SK-N-SH (cell line): ENCODE data around the gene ST7. TPM values are rescaled to one million over a fixed set of nuclear protein-coding genes. Genes with fewer than 3 reads are reported as not detected.

ENCODE experiments used
- CTCF ChIA-PET: fragments of 300-600, 350-600 bp; formaldehyde crosslinking; extraction: SDS; loops from one replicate; lab custom pipeline; 2021; lab: Yijun Ruan, JAX
- POLR2A ChIA-PET: fragments of 350-600 bp; sonication (Branson Sonifier 250); formaldehyde crosslinking; extraction: SDS; loops from one replicate; lab custom pipeline; 2020; ENCODE audit warnings: antibody characterized with exemption, inconsistent platforms; lab: Yijun Ruan, JAX
- DNase-seq: peaks from one replicate; pipeline ENCODE4 v3.0.0; 2012
- H2AFZ ChIP-seq: fragments of 200-600 bp; sonication (generic); 2 replicates; pipeline ENCODE4 v1.8.1; 2016; ENCODE audit warnings: antibody characterized with exemption, mild to moderate bottlenecking, low read depth
- H3F3A ChIP-seq: fragments of 200-600 bp; sonication (generic); replicated peaks from 2 replicates; pipeline ENCODE3; 2016; ENCODE audit warnings: antibody characterized with exemption, mild to moderate bottlenecking; ENCODE audit not compliant: insufficient read depth
- H3K27ac ChIP-seq, 2 experiments: fragments of 200-500 bp in 1 of 2; fragments of 200-600 bp in 1 of 2; sonication (Bioruptor generic) in 1 of 2; sonication (generic), shearing (Covaris generic) in 1 of 2; 2 replicates each; pipeline versions ENCODE4 v1.5.1 to v1.6.1; 2014 to 2016; ENCODE audit warnings: low read depth in 2 of 2, inconsistent platforms in 1 of 2, low read length in 1 of 2, mild to moderate bottlenecking in 1 of 2, mixed read lengths in 1 of 2
- H3K27me3 ChIP-seq: fragments of 200-600 bp; sonication (generic), shearing (Covaris generic); 2 replicates; pipeline ENCODE4 v1.6.1; 2016; ENCODE audit warnings: mixed run types; ENCODE audit not compliant: insufficient read depth
- H3K36me3 ChIP-seq, 2 experiments: fragments of 200-500 bp in 1 of 2; fragments of 200-600 bp in 1 of 2; sonication (Bioruptor generic) in 1 of 2; sonication (generic) in 1 of 2; replicated peaks in 1 of 2; 2 replicates each; pipeline versions ENCODE3 to v1.5.1; 2014 to 2016; ENCODE audit warnings: low read length in 1 of 2, mild to moderate bottlenecking in 1 of 2; ENCODE audit not compliant: insufficient read depth in 2 of 2, control insufficient read depth in 1 of 2
- H3K4me1 ChIP-seq, 2 experiments: fragments of 200-500 bp in 1 of 2; fragments of 200-600 bp in 1 of 2; sonication (Bioruptor generic) in 1 of 2; sonication (generic), shearing (Covaris generic) in 1 of 2; 2 replicates each; pipeline versions ENCODE4 v1.5.1 to v1.6.1; 2014 to 2016; ENCODE audit warnings: low read depth in 1 of 2, low read length in 1 of 2, mixed run types in 1 of 2; ENCODE audit not compliant: insufficient read depth in 2 of 2, control insufficient read depth in 1 of 2
- H3K4me2 ChIP-seq: fragments of 200-600 bp; sonication (generic), shearing (Covaris generic); 2 replicates; pipeline ENCODE4 v1.6.1; 2017; ENCODE audit warnings: mixed run types
- H3K4me3 ChIP-seq, 2 experiments: fragments of 200-500 bp in 1 of 2; fragments of 200-600 bp in 1 of 2; sonication (Bioruptor generic) in 1 of 2; sonication (generic), shearing (Covaris generic) in 1 of 2; 2 replicates each; pipeline versions ENCODE4 v1.5.1 to v1.8.1; 2014 to 2016; ENCODE audit warnings: low read depth in 2 of 2, inconsistent platforms in 1 of 2, low read length in 1 of 2, mild to moderate bottlenecking in 1 of 2, mixed read lengths in 1 of 2, moderate library complexity in 1 of 2
- H3K79me2 ChIP-seq: fragments of 200-600 bp; sonication (generic); 2 replicates; pipeline ENCODE4 v1.8.1; 2017; ENCODE audit warnings: mild to moderate bottlenecking; ENCODE audit not compliant: insufficient read depth
- H3K9ac ChIP-seq: fragments of 200-600 bp; sonication (generic); 2 replicates; pipeline ENCODE4 v1.6.1; 2017; ENCODE audit warnings: mixed run types
- H3K9me2 ChIP-seq: fragments of 200-600 bp; sonication (generic); 2 replicates; pipeline ENCODE4 v1.6.1; 2017; ENCODE audit warnings: mixed run types
- H3K9me3 ChIP-seq: fragments of 200-600 bp; sonication (generic); 2 replicates; pipeline ENCODE4 v1.6.1; 2017; ENCODE audit warnings: mixed run types, mild to moderate bottlenecking, moderate library complexity
- H4K20me1 ChIP-seq: fragments of 200-600 bp; sonication (generic); 2 replicates; pipeline ENCODE4 v1.6.1; 2017; ENCODE audit warnings: mild to moderate bottlenecking, mixed run types; ENCODE audit not compliant: insufficient read depth
- CHD2 ChIP-seq: fragments of 150-350 bp; IDR thresholded peaks from 2 replicates; pipeline ENCODE4 v1.6.1; 2018; ENCODE audit warnings: low read length; ENCODE audit not compliant: partially characterized antibody
- EP300 ChIP-seq, 2 experiments: IDR thresholded peaks; 2 replicates each; pipeline versions ENCODE4 v1.4.0 to v1.6.1; 2012; ENCODE audit warnings: borderline replicate concordance in 1 of 2, low read depth in 1 of 2, low read length in 1 of 2
- EZH2phosphoT487 ChIP-seq: fragments of 200-600 bp; sonication (generic); IDR thresholded peaks from 2 replicates; pipeline ENCODE4 v1.6.1; 2017; ENCODE audit warnings: low read depth, mixed run types, mild to moderate bottlenecking, antibody characterized with exemption, moderate library complexity, borderline replicate concordance
- GABPA ChIP-seq: IDR thresholded peaks from 2 replicates; pipeline ENCODE4 v1.4.0; 2012; ENCODE audit warnings: low read depth, mild to moderate bottlenecking
- JUND ChIP-seq: IDR thresholded peaks from 2 replicates; pipeline ENCODE4 v1.4.0; 2012
- MXI1 ChIP-seq: IDR thresholded peaks from 2 replicates; pipeline ENCODE4 v1.6.1; 2012; ENCODE audit warnings: mild to moderate bottlenecking, low read depth, low read length, improper control_type of control experiment
- POLR2AphosphoS5 ChIP-seq: IDR thresholded peaks from 2 replicates; pipeline ENCODE4 v1.6.1; 2012; ENCODE audit warnings: low read depth, low read length
- RAD21 ChIP-seq: IDR thresholded peaks from 2 replicates; pipeline ENCODE4 v1.6.1; 2012; ENCODE audit warnings: mild to moderate bottlenecking, low read length
- RFX5 ChIP-seq: IDR thresholded peaks from 2 replicates; pipeline ENCODE4 v1.6.1; 2012; ENCODE audit warnings: mild to moderate bottlenecking, improper control_type of control experiment, low read length
- SMC3 ChIP-seq: IDR thresholded peaks from 2 replicates; pipeline ENCODE4 v1.6.1; 2012; ENCODE audit warnings: low read depth, low read length, improper control_type of control experiment
- YY1 ChIP-seq: IDR thresholded peaks from 2 replicates; pipeline ENCODE4 v1.4.0; 2012; ENCODE audit warnings: low read depth, mild to moderate bottlenecking
- WGBS: methylation state at CpG from one replicate; pipeline ENCODE4 v1.1.6; 2017; ENCODE audit warnings: low lambda C conversion rate; 5-methylcytosine and 5-hydroxymethylcytosine counted together
- polyA plus RNA-seq, 3 experiments: library from polyadenylated mRNA; depleted of rRNA; stranded (reverse); fragments of >200 nt; gene quantifications; 2 replicates each; pipeline ENCODE4 v1.2.3, GENCODE V29; 2012
- TF ChIP-seq, protein P1 (sequence below): fragments of 200-600 bp; sonication (generic); IDR thresholded peaks from 2 replicates; pipeline ENCODE4 v1.6.1; 2017; ENCODE audit warnings: antibody characterized with exemption, mild to moderate bottlenecking, moderate library complexity
- TF ChIP-seq, protein P2 (sequence below): IDR thresholded peaks from 2 replicates; pipeline ENCODE4 v1.4.0; 2012; ENCODE audit warnings: low read depth, borderline replicate concordance
- TF ChIP-seq, protein P3 (sequence below): IDR thresholded peaks from 2 replicates; pipeline ENCODE4; 2012
- TF ChIP-seq, protein P4 (sequence below): IDR thresholded peaks from 2 replicates; pipeline ENCODE4 v1.6.1; 2012; ENCODE audit warnings: mild to moderate bottlenecking, low read depth, low read length, moderate library complexity

The ST7 gene
- polyA plus RNA-seq, 1 of the 3 experiments (the other 2 are of a cell fraction) = 23.5 TPM

DNA sequence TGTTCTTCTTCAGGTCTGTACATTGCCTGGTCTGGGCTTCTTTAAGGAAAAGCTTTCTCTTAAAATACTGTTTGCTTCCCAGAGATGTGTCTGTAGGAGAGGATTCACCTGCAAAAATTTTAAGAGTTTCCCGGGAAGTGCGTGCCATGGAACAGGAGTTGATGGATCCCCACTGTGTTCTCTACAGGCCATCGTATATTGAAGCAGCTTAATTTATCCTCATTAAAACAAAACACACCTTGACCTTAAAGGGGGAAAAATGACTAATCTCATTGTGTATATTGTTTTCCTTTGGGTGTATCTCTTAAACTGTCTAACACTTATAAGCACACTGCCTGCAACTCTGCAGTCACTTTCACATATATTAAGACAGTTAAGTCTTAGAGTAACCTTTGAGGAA is 111.4 kb downstream of the ST7 start:
- Histone ChIP-seq H3K9me3 (no peaks in the 10 kb centered on the region), H3K27me3 (no peaks in the 10 kb centered on the region), H3K36me3 (no peaks in the 10 kb centered on the region), H3K9ac (no peak overlapping the region), H2AFZ (no peak overlapping the region), H3F3A (peaks cover 15% of the 10 kb centered on the region), H3K9me2 (no peaks in the 10 kb centered on the region), H3K79me2 (peaks cover 26% of the 10 kb centered on the region), H3K27ac (no peak overlapping the region), H3K4me1 (peaks cover 12% of the 10 kb centered on the region in 2 experiments; a peak in 3 of 4 replicates), H3K4me3 (no peak overlapping the region), H4K20me1 (no peaks in the 10 kb centered on the region), H3K4me2 (no peak overlapping the region)
- no peak for DNase-seq
- TF ChIP-seq POLR2AphosphoS5 (no peak), EZH2phosphoT487 (no peak), RAD21 (no peak), RFX5 (no peak), YY1 (no peak), CHD2 (no peak), EP300 (IDR thresholded peaks at IDR 0.05; ENCODE audit: borderline replicate concordance in 1 of 2, low read depth in 1 of 2, low read length in 1 of 2) (no peak), JUND (no peak), SMC3 (no peak), GABPA (no peak), MXI1 (no peak)
- TF ChIP-seq, protein P1, sequence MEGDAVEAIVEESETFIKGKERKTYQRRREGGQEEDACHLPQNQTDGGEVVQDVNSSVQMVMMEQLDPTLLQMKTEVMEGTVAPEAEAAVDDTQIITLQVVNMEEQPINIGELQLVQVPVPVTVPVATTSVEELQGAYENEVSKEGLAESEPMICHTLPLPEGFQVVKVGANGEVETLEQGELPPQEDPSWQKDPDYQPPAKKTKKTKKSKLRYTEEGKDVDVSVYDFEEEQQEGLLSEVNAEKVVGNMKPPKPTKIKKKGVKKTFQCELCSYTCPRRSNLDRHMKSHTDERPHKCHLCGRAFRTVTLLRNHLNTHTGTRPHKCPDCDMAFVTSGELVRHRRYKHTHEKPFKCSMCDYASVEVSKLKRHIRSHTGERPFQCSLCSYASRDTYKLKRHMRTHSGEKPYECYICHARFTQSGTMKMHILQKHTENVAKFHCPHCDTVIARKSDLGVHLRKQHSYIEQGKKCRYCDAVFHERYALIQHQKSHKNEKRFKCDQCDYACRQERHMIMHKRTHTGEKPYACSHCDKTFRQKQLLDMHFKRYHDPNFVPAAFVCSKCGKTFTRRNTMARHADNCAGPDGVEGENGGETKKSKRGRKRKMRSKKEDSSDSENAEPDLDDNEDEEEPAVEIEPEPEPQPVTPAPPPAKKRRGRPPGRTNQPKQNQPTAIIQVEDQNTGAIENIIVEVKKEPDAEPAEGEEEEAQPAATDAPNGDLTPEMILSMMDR = no peak
- TF ChIP-seq, protein P2, sequence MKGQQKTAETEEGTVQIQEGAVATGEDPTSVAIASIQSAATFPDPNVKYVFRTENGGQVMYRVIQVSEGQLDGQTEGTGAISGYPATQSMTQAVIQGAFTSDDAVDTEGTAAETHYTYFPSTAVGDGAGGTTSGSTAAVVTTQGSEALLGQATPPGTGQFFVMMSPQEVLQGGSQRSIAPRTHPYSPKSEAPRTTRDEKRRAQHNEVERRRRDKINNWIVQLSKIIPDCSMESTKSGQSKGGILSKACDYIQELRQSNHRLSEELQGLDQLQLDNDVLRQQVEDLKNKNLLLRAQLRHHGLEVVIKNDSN = no peak
- TF ChIP-seq, protein P3, sequence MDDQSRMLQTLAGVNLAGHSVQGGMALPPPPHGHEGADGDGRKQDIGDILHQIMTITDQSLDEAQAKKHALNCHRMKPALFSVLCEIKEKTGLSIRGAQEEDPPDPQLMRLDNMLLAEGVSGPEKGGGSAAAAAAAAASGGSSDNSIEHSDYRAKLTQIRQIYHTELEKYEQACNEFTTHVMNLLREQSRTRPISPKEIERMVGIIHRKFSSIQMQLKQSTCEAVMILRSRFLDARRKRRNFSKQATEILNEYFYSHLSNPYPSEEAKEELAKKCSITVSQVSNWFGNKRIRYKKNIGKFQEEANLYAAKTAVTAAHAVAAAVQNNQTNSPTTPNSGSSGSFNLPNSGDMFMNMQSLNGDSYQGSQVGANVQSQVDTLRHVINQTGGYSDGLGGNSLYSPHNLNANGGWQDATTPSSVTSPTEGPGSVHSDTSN = no peak
- TF ChIP-seq, protein P4, sequence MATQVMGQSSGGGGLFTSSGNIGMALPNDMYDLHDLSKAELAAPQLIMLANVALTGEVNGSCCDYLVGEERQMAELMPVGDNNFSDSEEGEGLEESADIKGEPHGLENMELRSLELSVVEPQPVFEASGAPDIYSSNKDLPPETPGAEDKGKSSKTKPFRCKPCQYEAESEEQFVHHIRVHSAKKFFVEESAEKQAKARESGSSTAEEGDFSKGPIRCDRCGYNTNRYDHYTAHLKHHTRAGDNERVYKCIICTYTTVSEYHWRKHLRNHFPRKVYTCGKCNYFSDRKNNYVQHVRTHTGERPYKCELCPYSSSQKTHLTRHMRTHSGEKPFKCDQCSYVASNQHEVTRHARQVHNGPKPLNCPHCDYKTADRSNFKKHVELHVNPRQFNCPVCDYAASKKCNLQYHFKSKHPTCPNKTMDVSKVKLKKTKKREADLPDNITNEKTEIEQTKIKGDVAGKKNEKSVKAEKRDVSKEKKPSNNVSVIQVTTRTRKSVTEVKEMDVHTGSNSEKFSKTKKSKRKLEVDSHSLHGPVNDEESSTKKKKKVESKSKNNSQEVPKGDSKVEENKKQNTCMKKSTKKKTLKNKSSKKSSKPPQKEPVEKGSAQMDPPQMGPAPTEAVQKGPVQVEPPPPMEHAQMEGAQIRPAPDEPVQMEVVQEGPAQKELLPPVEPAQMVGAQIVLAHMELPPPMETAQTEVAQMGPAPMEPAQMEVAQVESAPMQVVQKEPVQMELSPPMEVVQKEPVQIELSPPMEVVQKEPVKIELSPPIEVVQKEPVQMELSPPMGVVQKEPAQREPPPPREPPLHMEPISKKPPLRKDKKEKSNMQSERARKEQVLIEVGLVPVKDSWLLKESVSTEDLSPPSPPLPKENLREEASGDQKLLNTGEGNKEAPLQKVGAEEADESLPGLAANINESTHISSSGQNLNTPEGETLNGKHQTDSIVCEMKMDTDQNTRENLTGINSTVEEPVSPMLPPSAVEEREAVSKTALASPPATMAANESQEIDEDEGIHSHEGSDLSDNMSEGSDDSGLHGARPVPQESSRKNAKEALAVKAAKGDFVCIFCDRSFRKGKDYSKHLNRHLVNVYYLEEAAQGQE = no peak
- CTCF ChIA-PET = interaction anchor here (1.0 to 3.1 kb wide), 3 partner anchors 11 to 79 kb away, joined by 3 to 9 read pairs (median 4); no protein-coding TSS in a partner anchor
- WGBS = 94% methylated on average over 3 of the region's 3 CpGs
- POLR2A ChIA-PET = no interaction called here
